A549 treated with ZK216348 at 1 μM for 4 hours (cell line): ENCODE data around the gene FARS2. TPM values are rescaled to one million over a fixed set of nuclear protein-coding genes. Genes with fewer than 3 reads are reported as not detected.

Experiments
- total RNA-seq: library from RNA; stranded (reverse); fragments of 200-300 nt; extraction: Qiagen RNA extraction; gene quantifications from 5 replicates; pipeline ENCODE4 v1.2.3, GENCODE V29; 2022; ENCODE audit warnings: low read depth

Gene FARS2
- total RNA-seq, result 9.8 to 11.6 TPM (median 10.2 TPM) in 5 replicates

DNA sequence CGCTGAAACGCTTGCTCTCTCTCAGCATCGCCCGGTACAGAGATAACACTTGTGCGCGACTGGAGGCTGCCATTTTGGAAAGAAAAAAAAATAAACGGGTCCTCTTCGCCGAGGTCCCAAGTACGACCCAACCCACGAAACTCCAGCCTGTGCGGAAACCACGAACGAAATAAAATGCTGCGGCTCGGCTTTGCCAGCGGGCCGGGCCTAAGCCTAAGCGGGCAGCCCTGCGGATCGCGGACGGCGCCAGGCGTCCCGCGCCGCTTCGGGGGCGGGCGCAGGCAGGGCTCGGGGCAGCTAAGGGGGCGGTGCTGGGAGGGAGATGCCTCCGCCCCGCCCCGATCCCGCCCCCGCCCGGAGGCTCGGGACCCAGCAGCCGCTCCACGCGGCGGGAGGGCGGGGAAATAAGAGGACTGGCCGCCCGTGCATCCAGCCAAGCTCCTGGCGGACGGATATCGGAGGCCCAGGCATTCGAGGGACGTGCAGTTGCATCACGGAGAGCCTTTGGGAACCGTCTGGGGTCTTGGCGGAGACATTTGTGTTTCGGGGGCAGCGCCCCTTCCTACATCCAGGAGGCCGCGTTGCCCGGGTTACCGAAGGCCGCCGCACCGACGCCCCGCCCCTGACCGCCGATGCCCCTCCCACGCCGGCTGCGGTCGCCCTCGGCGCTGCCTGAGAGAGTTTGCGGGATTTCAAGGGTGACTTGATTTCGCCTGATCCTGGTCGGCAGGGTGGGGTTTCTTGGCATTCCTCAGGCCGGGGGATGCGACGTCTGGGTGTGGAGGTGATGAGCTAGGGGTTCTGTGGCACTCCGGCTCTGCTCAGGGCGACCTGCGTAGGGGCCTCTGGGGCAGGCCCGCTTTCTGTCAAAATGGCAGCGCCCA, at the start of gene FARS2, which contains the start of gene LYRM4:
FARS2 (plus strand) TSS at position 853 of the 884 bp plus-strand sequence.
LYRM4 (minus strand) TSS at position 290 of the 884 bp plus-strand sequence; CDS start at position 73, 217 bp downstream.

Other genes with a start within 250 kb of the FARS2 start
- 1.2 to 2.2 TPM (median 1.6 TPM) in 5 replicates for gene PPP1R3G, start 176.2 kb upstream of the FARS2 start, total RNA-seq
- gene LYRM4, start 563 bp upstream of the FARS2 start, total RNA-seq, result 29.5 to 33.5 TPM (median 30.2 TPM) in 5 replicates